ENCODE results near the gene LPP.

DNA sequence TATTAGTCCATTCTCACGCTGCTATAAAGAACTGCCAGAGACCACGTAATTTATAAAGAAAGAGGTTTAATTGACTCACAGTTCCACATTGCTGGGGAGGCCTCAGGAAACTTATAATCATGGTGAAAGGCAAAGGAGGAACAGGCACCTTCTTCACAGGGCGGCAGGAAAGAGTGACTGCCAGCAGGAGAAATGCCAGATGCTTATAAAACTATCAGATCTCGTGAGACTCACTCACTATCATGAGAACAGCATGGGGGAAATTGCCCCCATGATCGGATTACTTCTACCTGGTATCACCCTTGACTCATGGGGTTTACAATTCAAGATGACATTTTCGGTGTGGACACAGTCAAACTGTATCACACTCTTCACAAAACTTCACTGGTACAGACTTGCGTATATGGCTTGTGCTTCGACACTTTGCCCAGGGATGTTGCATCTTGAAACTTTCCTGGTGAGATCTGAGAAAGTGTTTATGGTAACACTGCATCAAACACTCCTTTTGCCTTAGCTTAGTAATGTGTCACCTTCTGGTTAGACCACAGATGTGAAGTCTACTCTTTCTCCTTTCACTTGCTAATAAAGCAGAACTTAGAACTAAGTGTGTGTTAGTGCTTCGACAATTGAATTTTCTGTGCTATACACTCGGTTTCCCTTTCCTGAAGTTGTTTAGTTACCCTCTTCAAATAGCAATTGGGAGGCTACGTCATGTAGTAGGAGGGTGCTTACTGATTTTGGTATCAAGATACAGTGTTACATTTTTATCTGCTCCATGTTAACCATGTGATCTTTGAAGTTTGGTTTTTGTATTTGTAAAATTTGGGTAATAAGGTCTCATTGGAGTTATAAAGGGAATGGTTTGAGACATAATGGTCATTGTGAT, 185.7 kb downstream of the LPP start:
- TF ChIP-seq TAF1 (IDR thresholded peaks at IDR 0.05; ENCODE audit: low read depth, low read length) (no peak), POLR2A (IDR thresholded peaks at IDR 0.05; ENCODE audit: low read depth, low read length) (no peak), POLR2AphosphoS5 (IDR thresholded peaks at IDR 0.05; ENCODE audit: low read depth, low read length) (no peak), SPI1 (IDR thresholded peaks at IDR 0.05; ENCODE audit: low read depth, low read length) (no peak), PAX5 (IDR thresholded peaks at IDR 0.05; ENCODE audit: insufficient read depth, low read length, severe bottlenecking) (no peak)

Data from GM12891 (cell line).